HG02610 (cell line): ENCODE data around the gene RPL26.

Experiments
- ATAC-seq: cut with Tn5 transposase; IDR thresholded peaks from one replicate; pipeline ENCODE4 v1.9.1; 2021; ENCODE audit warnings: mild to moderate bottlenecking, moderate library complexity; ENCODE audit not compliant: unreplicated experiment

Gene RPL26

GRCh38 chr17:8332128-8332527 is 50.9 kb downstream of the RPL26 start:
- no peak for ATAC-seq
